GM18502 (cell line): ENCODE data around the gene KDM5A.
"Not testable (repeated sequence)": the region's sequence is repeated elsewhere in the genome, so short reads cannot be mapped to it uniquely, and the experiment has no call there.

ENCODE experiments used
- ATAC-seq: cut with Tn5 transposase; IDR thresholded peaks from one replicate; pipeline ENCODE4 v1.9.1; 2021; ENCODE audit warnings: mild to moderate bottlenecking; ENCODE audit not compliant: unreplicated experiment, poor library complexity

The KDM5A gene

GRCh38 chr12:337039-337438 lies 52.1 kb downstream of the KDM5A start:
- no peak for ATAC-seq

DNA sequence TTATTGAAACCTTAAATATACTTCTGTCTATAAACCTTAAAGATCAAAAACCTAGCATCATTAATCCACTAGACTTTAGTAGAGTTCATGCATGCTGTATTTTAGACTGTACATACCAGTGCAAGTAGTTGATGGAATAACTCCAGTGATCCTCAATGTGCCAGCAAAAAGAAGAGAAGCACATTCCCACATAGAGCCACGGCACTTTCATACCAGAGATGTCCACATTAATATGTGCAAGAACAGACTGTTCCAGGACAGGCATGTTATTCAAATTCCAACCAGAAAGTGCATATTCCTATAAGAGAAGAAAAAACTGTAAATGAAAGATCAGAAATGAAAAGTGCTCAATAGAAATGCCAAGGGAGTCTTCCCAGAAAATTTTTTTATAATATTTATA lies 55.0 kb downstream of the KDM5A start:
- ATAC-seq = no peak

DNA sequence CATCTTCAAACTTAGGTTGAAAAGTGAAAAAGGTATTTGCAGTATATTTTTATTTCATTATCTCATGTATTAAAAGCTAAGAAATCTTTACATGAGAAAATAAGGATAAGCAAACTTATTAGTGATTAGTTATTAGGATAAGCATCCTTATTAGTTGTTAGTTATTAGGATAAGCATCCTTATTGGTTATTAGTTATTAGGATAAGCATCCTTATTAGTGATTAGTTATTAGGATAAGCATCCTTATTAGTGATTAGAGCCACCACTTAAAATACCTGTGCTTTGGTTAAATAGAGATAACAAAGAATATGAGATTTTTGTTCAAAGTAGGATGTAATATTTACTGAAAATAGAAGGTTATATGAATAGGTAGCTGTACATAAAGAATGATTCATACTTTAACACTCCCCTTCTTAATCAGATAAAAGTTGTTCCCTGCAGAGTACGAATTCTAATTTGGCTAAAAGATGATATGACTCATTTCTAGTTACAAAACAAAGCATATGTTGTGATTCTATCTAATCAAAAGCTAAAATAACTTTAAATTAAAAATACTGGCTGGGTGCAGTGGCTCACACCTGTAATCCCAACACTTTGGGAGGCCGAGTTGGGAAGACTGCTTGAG lies 56.4 kb downstream of the KDM5A start:
- no peak for ATAC-seq

- ATAC-seq = no peak
Measured at GRCh38 chr12:331287-331686, 57.8 kb downstream of the KDM5A start.

DNA sequence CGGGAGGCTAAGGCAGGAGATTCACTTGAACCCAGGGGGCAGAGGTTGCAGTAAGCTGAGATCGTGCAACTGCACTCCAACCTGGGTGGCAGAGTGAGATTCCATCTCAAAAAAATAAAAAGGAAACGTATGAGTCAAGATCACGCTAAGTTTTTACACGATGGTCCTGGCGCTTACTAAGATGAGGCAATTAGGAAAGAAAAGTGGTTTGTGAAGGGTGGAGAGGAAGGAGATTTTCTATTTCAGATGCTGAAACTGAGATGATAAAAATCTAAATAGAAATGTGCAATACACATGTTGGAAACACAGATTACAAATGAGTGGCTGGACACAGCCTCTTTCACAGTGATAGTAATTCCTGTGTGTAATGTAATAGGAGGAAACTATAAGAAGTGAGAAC lies 63.2 kb downstream of the KDM5A start:
- ATAC-seq = no peak

GRCh38 chr12:323507-323906 lies 65.6 kb downstream of the KDM5A start:
- no peak for ATAC-seq

DNA sequence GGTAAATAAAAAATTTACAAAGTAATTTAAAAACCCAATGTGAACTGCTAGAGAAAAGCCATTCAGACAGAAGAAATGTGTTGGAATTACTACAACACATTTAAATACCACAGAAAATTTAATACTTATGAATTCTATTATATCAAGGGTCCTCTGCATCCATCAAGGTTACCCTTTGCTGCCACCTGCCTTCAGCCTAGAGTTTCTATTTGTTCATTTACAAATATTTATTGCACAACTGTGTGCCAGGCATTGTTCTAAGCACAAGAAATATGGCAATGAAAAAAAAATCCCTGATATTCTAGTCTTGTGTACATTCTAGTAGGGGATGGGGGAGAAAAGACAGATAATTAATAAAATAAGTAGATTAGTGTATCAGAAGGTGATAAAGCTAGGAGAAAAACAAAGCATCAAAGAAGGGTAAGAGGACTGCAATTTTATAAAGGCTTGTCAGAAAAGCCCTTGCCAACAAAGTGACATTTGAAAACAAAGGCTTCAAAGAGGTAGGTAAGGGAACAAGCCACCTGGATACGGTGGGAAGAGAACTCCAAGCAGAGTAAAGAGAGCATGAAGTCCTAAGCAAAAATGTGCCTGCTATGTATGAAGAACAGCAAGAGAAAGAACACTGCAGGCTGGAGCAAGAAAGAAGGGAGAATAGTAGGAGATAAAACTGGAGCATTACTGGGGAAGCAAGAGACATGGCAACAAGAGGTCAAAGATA lies 67.4 kb downstream of the KDM5A start:
- ATAC-seq = no peak

GRCh38 chr12:318759-319515 lies 70.2 kb downstream of the KDM5A start:
- ATAC-seq = no peak

DNA sequence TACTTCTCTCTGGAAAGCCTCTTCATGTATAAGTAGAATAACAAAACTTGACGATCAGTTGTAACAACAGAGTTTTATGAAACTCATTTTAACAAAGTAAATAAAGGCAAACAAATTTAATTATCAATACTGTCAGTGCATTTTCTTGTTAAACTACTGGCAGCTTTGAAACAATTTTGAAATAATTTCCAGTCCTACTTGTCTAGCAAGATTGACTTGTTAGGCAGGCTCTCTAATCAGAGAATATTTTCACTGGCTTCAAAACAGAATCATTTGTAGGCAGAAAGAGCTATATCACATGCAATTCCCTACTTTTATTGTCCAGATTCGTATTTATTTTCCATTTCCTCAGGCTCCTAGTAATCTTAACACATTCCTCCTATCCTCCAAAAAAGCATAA lies 80.6 kb downstream of the KDM5A start:
- no peak for ATAC-seq

- ATAC-seq = no peak
Measured at GRCh38 chr12:307406-307805, 81.7 kb downstream of the KDM5A start.

DNA sequence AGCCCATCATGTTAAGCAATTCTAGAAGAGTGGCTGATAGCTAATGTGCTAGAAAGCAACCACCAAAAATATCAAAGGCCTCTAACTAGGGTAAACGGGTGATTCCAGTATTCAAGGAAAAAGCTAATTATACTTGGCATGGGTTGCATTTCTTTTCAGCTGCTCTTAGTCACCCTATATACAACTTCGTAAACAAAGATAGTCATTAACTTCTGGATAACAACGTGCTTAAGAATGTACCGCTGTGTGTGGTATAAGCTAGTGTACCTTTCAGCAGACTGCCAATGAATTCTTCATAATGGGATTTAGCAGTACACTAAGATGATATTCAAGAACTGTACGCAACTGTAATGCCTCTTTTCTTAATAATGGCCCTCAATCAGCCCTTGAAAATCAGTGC lies 84.3 kb downstream of the KDM5A start:
- ATAC-seq = no peak

GRCh38 chr12:302766-303165 lies 86.4 kb downstream of the KDM5A start:
- ATAC-seq = not testable (repeated sequence)

GRCh38 chr12:300166-300565 lies 89.0 kb downstream of the KDM5A start:
- ATAC-seq = not testable (repeated sequence)

GRCh38 chr12:299511-299910 lies 89.6 kb downstream of the KDM5A start:
- ATAC-seq = not testable (repeated sequence)

- ATAC-seq = not testable (repeated sequence)
Measured at GRCh38 chr12:298059-298458, 91.1 kb downstream of the KDM5A start.

DNA sequence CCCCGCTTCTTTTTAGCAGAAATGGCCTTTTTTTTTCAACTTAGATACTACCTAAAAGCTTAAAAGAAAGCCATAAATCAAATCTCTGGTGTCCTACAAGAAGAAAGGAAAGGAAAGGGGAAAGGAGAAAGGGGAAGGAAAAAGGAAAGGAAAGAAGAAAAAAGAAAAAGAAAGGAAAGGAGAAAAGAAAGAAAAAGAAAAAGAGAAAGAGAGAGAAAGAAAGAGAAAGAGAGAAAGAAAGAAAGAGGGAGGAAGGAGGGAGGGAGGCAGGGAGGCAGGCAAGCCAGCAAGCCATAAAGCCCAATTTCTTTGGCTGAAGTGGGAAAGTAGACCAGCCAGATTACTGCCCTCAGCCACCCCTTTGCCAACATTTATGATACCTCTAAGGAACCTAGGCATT lies 94.0 kb downstream of the KDM5A start:
- ATAC-seq = no peak

- no peak for ATAC-seq
Measured at GRCh38 chr12:293199-293598, 95.9 kb downstream of the KDM5A start.

DNA sequence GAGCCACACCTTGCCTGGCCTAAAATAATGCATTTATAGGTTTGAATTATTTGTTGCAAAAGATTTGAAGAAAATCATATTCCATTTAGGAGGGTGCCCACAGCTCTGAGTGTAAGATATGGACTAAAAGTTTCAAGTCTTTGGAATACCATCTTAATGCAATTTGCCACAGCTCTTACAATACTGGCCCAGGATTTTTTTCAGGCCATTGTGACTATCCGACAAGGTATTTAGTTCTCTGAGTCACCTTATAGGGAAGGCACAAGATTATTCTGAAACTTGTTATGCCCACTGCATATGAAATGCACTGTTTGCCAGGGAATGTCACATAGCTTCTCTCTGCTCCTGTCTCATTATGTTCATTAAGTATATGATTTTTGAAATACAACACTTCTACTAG lies 96.9 kb downstream of the KDM5A start:
- ATAC-seq = no peak

- no peak for ATAC-seq
Measured at GRCh38 chr12:291153-291723, 97.9 kb downstream of the KDM5A start.

DNA sequence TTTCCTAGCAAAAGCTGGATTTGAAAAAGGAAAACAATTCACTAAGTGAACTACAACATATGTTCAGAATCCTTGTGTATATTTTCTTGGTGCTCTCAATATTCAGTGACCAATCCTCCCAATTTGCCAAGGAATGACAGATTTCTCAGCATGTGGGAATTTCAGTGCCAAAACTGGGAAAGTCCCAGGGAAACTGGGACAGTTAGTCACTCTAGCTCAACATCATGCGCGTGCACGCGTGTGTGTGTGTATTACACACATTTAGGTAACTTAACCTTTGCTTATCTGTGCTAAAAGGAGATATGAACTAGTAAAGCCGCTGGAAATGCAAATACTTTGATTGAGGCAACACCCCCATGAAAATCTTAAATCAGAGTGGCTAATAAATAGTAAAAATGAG lies 100.4 kb downstream of the KDM5A start:
- ATAC-seq = no peak
